Epidermal melanocyte (primary cell): ENCODE measurements around the gene KIRREL1.
"Not testable (repeated sequence)": the region's sequence is repeated elsewhere in the genome, so short reads cannot be mapped to it uniquely, and the experiment has no call there.

ENCODE experiments used
- DNase-seq: peaks from one replicate; pipeline ENCODE4 v3.0.0; 2011; ENCODE audit warnings: low spot score; ENCODE audit not compliant: insufficient read length

Gene KIRREL1

GRCh38 chr1:158103861-158104522 is 110.5 kb downstream of the KIRREL1 start:
- no peak for DNase-seq

GRCh38 chr1:158104891-158105290 is 111.4 kb downstream of the KIRREL1 start:
- DNase-seq, result no peak

GRCh38 chr1:158105352-158106095 is 112.1 kb downstream of the KIRREL1 start:
- DNase-seq, result no peak

- DNase-seq, result no peak
These were observed 114.5 kb downstream of the KIRREL1 start for GRCh38 chr1:158107916-158108315.

DNA sequence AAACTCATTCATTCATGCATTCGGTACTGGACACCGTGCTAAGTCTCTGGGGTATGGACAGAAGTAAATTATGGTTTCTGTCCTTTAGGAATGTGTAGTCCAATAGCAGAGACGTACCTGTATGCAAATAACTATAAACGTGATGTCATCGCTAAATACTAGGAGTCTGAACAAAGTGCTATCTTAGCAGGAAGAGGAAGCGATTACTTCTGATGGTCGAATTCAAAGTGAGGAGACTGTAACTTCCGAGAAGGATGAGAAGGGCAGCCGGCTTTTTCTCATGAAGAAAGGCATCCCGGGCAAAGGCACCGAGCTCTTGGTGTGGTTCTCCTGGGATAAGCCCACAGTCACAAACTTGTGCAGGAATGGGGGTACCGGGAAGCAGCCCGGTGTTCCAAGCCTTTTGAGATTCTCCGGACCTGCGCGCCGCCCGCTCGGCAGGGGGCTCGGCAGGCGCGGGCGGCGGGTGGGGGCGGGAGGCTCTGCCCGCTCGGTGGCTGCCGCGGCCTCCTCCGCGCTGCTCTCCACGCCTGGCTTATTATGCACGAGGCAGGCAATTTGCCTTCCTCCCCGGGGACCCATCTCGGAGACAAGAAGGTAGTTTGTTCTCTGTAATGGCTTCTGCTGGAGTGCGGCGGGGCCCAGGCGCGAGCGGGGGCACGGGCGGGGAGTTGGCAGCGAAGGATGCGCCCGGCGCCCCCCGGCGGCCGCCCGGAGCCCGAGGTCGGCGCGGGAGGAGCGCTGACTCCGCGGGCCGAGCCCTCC is 119.7 kb downstream of the KIRREL1 start:
- no peak for DNase-seq

DNA sequence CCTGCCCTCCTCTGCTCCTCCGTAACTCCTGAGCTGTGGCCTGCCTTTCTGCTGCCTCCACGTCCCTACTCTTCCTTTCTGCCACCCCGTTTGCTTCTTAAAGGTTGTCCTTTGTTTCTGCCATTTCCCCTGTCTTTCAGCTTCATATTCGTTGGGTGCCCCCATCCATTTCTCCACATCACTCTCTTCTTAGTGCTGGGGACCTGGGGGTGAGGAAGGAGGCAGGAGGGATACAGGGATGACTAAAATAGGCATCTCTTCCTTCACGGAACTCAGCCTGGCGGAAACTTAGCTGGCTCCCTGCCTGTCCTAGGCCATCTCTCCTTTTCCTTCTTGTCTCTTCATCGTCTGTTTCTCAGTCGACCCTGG is 120.3 kb downstream of the KIRREL1 start:
- no peak for DNase-seq

DNA sequence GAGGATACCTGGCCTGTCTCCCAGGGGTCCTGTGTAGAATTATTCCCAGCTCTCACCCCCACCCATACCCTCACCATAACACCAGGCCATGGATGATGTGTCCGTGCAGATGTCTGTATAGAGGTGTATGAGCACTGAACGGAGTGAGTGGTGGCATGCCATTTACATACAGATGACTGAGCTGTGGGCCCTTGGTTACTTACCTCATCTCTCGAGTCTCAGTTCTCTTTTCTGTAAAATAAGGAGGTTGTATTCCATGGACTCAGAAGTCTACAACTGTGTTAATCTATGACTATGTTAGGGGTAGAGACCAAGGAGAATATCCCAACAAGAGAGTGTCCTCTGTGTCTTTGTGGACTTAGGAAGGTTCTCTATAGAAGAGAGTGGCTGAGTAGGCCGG is 121.7 kb downstream of the KIRREL1 start:
- DNase-seq, result no peak

GRCh38 chr1:158116311-158117167 is 123.1 kb downstream of the KIRREL1 start:
- no peak for DNase-seq

GRCh38 chr1:158117854-158118704 is 124.6 kb downstream of the KIRREL1 start:
- DNase-seq, result peak; percentile 45

DNA sequence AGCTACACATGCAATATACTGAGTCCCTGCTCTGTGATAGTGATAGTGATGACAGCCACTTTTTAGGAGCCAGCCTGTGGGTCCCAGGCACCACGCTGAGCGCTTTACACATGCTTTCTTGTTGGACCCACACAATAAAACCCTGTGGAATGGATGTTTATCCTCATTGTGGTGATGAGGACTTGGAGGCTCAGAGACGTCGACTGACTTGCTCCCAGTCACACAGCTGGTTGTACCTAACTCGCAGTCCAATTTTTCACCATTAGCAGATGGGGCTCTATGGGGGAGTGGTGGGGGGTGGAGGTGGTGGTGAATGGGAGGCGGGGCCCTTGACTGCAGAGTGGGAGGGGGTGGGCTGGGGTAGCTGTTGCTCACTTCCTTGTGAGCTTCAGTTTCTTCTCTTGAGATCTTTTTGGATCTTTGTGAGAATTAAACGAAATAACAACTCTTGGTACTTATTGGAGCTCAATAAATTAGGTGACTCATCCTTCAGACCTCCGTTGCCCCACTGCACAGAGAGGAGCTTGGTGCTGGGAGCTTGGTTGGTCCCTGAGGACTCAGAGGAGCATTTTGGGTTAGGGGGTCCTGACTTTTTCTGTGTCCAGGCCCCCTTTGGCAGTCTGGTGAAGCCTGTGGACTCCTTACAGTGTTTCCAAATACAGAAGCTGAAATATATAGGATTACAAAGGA is 125.4 kb downstream of the KIRREL1 start:
- no peak for DNase-seq

- DNase-seq, result no peak
These were observed 126.7 kb downstream of the KIRREL1 start for GRCh38 chr1:158119976-158120653.

- DNase-seq, result no peak
These were observed 128.3 kb downstream of the KIRREL1 start for GRCh38 chr1:158121604-158122254.

GRCh38 chr1:158122833-158123388 is 129.5 kb downstream of the KIRREL1 start:
- DNase-seq, result no peak

DNA sequence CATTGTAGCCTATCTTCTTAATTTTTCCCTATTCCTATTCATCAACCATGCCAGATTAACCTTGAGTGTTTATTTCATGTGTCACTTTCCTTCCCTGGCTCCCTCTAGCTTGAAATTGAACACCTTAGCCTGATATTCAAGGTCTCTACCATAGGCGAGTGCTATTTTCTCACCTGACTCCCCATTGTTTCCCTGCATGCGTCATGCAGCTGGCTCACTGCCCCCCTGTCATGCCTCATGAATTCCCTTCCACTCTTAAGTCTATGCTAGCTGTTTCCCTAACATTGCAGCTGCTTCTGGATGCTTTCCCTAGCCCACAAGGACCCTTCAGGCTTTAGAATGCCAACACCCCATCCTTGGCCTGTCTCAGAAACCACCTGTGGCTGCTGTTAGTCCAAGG is 130.6 kb downstream of the KIRREL1 start:
- DNase-seq, result no peak

GRCh38 chr1:158124999-158125398 is 131.6 kb downstream of the KIRREL1 start:
- peak; percentile 88 for DNase-seq

- no peak for DNase-seq
These were observed 133.0 kb downstream of the KIRREL1 start for GRCh38 chr1:158126425-158126824.

DNA sequence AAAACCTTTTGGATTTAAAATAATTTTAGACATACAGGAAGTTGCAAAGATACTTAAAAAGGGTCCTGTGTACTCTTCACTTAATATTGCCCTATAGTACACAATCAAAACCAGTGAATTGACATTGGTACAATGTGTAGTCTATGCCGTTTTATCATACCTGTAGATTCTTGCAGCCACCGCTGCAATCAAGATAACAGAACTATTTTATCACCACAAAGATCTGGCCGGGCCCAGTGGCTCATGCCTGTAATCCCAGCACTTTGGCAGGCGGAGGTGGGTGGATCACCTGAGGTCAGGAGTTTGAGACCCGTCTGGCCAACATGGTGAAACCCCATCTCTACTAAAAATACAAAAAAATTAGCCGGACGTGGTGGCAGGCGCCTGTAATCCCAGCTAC is 135.1 kb downstream of the KIRREL1 start:
- not testable (repeated sequence) for DNase-seq

GRCh38 chr1:158131217-158131616 is 137.8 kb downstream of the KIRREL1 start:
- DNase-seq, result no peak
